ENCODE measurements around the gene CPEB1. TPM values are rescaled to one million over a fixed set of nuclear protein-coding genes. Genes with fewer than 3 reads are reported as not detected.

Gene CPEB1
- total RNA-seq, 4 donors from 2014 or later: 1.7 to 6.4 (median 4.0) TPM

DNA sequence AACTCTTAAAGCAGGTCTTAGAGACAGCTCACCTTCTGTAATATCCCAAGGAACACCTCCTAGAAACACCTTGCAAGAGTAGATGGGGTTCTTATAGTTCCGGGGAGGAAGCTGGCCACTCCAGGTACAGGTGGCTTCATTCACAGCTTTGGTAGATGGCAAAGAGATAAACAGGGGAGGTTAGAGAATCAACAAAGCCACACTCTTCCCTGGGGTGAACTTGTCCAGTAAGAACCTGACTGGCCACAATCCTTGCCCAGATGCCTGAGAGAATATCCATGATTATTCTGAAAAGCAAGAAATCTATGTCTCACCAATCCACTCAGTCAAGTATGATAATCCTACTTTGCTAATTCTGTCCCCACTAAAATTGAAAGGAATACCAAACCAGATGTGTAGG lies 93.3 kb downstream of the CPEB1 start:
- no peaks in the 10 kb centered on the region for H3K36me3 ChIP-seq
- no peaks in the 10 kb centered on the region for H3K4me1 ChIP-seq
- DNase-seq: no peak
- H3K9me3 ChIP-seq: no peaks in the 10 kb centered on the region
- no peak overlapping the region for H3K27ac ChIP-seq
- TF ChIP-seq, protein P1, sequence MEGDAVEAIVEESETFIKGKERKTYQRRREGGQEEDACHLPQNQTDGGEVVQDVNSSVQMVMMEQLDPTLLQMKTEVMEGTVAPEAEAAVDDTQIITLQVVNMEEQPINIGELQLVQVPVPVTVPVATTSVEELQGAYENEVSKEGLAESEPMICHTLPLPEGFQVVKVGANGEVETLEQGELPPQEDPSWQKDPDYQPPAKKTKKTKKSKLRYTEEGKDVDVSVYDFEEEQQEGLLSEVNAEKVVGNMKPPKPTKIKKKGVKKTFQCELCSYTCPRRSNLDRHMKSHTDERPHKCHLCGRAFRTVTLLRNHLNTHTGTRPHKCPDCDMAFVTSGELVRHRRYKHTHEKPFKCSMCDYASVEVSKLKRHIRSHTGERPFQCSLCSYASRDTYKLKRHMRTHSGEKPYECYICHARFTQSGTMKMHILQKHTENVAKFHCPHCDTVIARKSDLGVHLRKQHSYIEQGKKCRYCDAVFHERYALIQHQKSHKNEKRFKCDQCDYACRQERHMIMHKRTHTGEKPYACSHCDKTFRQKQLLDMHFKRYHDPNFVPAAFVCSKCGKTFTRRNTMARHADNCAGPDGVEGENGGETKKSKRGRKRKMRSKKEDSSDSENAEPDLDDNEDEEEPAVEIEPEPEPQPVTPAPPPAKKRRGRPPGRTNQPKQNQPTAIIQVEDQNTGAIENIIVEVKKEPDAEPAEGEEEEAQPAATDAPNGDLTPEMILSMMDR (IDR thresholded peaks at IDR 0.05): no peak
- no peak for TF ChIP-seq POLR2A (IDR thresholded peaks at IDR 0.05)
- H3K4me3 ChIP-seq (replicated peaks in 1 of 3): no peak overlapping the region
- no peaks in the 10 kb centered on the region for H3K27me3 ChIP-seq
- WGBS, 2 donors: 53 to 73% methylated on average over 1 of the region's 1 CpG
- intact Hi-C loops (cut with DNase I): no loop called here

DNA sequence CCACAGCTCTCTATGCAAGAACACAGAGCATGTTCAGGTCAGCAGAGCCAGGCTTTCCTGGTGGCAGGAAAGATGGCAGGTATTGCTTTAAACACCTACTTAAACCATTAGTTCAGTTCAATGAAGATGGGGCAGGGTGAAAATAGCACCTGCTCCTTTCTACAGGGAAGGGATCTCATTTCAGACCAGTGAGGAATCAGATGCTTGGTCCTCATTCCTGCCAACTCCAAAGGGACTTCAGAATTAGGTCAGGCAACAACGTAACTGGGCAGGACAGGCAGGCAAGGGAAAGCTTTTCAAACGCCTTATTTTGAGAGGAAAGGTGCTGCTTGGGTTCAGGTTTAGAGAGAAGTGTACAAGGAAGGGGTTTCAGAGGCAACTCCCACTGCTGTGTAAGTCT lies 94.3 kb downstream of the CPEB1 start:
- no peak for DNase-seq
- H3K27ac ChIP-seq: no peak overlapping the region
- H3K9me3 ChIP-seq: no peaks in the 10 kb centered on the region
- no peak overlapping the region for H3K4me3 ChIP-seq (replicated peaks in 1 of 3)
- no peaks in the 10 kb centered on the region for H3K27me3 ChIP-seq
- 73 to 81% methylated on average over 2 of the region's 2 CpGs for WGBS, 2 donors
- intact Hi-C loops (cut with DNase I): no loop called here
- no peak for TF ChIP-seq POLR2A (IDR thresholded peaks at IDR 0.05)
- TF ChIP-seq, protein P1 (IDR thresholded peaks at IDR 0.05): no peak
- H3K36me3 ChIP-seq: no peaks in the 10 kb centered on the region
- H3K4me1 ChIP-seq: no peaks in the 10 kb centered on the region

DNA sequence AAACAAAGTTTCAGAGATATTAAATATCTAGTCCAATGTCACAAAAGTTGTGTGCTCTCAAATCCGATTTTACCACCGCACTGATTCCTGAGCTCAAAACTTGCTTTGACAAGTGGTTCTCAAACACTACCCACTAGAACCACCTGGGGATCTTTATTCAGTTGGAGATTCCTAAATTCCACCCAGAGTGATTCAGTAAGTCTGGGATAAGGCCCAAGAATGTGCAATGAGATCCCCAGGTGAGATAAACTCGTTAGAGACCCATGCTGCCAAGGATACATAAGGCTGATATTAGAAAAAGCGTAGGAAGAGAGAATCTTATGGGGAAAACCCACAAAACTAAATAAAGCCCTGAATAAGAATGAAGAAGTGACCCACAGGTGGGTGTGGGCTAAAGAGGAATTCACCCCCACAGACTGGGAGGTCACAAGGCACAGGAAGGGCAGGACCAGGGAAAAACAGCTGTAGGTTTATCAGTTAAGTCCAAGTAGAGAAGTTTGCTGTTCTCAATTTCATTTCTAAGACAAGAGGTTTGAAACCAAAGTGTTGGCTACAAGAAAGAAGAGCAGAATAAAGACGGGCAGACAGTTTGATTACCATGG lies 95.4 kb downstream of the CPEB1 start:
- Histone ChIP-seq H3K4me1 (no peaks in the 10 kb centered on the region), H3K9me3 (no peaks in the 10 kb centered on the region), H3K4me3 (replicated peaks in 1 of 3) (no peak overlapping the region), H3K36me3 (no peaks in the 10 kb centered on the region), H3K27me3 (no peaks in the 10 kb centered on the region), H3K27ac (no peak overlapping the region)
- WGBS, 2 donors: 52 to 57% methylated on average over 5 of the region's 5 CpGs
- intact Hi-C loops (cut with DNase I): no loop called here
- no peak for TF ChIP-seq POLR2A (IDR thresholded peaks at IDR 0.05)
- TF ChIP-seq, protein P1 (IDR thresholded peaks at IDR 0.05): peak in 1 of 6 experiments; percentile 7
- no peak for DNase-seq

DNA sequence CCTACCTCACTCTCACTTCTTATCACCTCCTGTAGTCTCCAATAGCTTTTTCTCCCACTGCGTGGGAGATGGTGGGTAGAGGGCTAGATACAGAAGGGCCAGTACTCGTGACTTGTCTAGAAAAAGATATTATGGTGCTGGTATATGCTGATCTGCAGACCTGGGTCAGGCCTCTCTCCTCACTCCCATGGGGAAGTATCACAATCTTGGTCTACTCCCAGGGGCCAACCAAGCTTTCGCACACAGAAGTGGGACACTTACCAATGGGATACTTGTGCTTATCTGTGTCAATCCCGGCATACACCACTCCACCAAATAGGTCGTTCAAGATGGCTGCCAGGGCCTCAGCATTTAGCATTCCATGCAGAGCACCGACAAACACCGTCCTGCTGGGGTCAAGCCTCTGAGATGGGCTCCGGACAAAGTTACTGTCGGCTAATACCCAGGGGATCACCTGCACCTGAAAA lies 97.9 kb downstream of the CPEB1 start:
- Histone ChIP-seq H3K4me3 (replicated peaks in 1 of 3) (no peak overlapping the region), H3K9me3 (no peaks in the 10 kb centered on the region), H3K4me1 (no peaks in the 10 kb centered on the region), H3K27ac (no peak overlapping the region), H3K27me3 (no peaks in the 10 kb centered on the region), H3K36me3 (no peaks in the 10 kb centered on the region)
- 87 to 90% methylated on average over 9 of the region's 9 CpGs for WGBS, 2 donors
- TF ChIP-seq, protein P1 (IDR thresholded peaks at IDR 0.05): no peak
- TF ChIP-seq POLR2A (IDR thresholded peaks at IDR 0.05): no peak
- DNase-seq: no peak
- intact Hi-C loops (cut with DNase I): loop anchor here (10.0 kb wide), 1 partner anchor 456 kb away; no protein-coding TSS in a partner anchor

DNA sequence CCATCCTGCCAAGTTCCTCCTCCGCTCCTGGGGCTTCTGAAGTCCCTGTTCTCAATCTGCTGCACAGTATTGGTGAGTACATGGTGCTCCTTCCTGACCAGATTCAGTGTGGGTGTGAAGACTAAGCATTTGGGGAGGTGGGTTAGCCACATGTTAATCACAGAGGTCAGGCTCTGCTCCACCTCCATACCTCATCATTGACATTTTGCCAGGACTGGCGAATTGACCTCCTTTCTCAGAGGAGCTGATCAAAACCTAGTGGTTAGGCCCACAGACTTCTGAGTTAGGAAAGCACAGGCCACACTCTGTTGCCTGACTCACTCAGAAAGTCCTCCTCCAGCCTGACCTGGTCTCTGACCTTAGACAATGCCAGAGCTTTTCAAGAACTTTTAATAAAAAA lies 98.5 kb downstream of the CPEB1 start:
- TF ChIP-seq, protein P1 (IDR thresholded peaks at IDR 0.05): no peak
- TF ChIP-seq POLR2A (IDR thresholded peaks at IDR 0.05): no peak
- H3K27me3 ChIP-seq: no peaks in the 10 kb centered on the region
- no peaks in the 10 kb centered on the region for H3K36me3 ChIP-seq
- H3K9me3 ChIP-seq: no peaks in the 10 kb centered on the region
- no peak for DNase-seq
- WGBS, 2 donors: 67 to 91% methylated on average over 1 to 2 of the region's 2 CpGs
- intact Hi-C loops (cut with DNase I): loop anchor here (10.0 kb wide), 1 partner anchor 456 kb away; no protein-coding TSS in a partner anchor
- no peak overlapping the region for H3K4me3 ChIP-seq (replicated peaks in 1 of 3)
- no peaks in the 10 kb centered on the region for H3K4me1 ChIP-seq
- no peak overlapping the region for H3K27ac ChIP-seq

Data from thyroid gland (tissue), 4 donors.